ENCODE data around the gene PEX13.

GRCh38 chr2:60994131-60994530, 23.4 kb upstream of the PEX13 start:
- TF ChIP-seq CTCF (IDR thresholded peaks at IDR 0.05; ENCODE audit: borderline replicate concordance, extremely low read depth, low read length, poor library complexity, severe bottlenecking) (no peak), EZH2 (IDR thresholded peaks at IDR 0.05; ENCODE audit: borderline replicate concordance, low read depth, low read length, severe bottlenecking) (no peak)

Data from DND-41 (cell line).